HG02870 (cell line): Measurements from ENCODE around the gene PCP2.

Experiments
- ATAC-seq: cut with Tn5 transposase; IDR thresholded peaks from one replicate; pipeline ENCODE4 v1.9.1; 2021; ENCODE audit warnings: mild to moderate bottlenecking, moderate library complexity; ENCODE audit not compliant: unreplicated experiment

The PCP2 gene

DNA sequence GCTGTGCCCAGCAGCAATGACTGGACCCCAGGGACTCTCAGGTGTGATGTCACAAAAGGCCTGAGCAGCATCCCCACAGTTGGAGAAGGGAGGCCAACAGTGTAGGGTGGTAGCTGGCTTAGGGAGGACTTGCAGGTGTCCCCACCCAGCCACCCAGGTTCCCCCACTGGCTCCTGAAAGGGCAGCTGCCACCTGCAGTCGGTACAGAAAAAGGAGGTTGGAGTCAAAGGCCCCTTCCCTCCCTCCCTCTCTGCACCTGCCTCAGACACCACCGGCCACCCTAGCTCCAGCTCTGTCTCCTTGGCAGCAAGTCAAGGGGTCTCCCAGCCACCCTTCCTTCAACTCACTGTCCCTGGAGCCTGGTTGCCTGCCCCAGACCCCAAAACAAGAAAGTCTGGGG lies at the start of gene PCP2:
Gene PCP2, minus strand, starts transcription at position 22 of the 400 bp plus-strand sequence. CDS start 262 bp downstream, outside the sequence.
- ATAC-seq, result no peak

DNA sequence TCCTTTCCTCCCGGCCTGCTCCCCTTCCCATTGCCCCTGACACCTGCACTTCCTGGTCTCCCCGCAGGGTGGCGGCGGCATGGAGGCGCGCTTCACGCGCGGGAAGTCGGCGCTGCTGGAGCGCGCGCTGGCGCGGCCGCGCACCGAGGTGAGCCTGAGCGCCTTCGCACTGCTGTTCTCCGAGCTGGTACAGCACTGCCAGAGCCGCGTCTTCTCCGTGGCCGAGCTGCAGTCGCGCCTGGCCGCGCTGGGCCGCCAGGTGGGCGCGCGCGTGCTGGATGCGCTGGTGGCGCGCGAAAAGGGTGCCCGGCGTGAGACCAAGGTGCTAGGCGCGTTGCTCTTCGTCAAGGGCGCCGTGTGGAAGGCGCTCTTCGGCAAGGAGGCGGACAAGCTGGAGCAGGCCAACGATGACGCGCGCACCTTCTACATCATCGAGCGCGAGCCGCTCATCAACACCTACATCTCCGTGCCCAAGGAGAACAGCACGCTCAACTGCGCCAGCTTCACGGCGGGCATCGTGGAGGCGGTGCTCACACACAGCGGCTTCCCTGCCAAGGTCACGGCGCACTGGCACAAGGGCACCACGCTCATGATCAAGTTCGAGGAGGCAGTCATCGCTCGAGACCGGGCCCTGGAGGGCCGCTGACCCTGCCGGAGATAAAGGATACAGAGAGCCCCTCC lies 48.8 kb upstream of the PCP2 start:
- no peak for ATAC-seq

DNA sequence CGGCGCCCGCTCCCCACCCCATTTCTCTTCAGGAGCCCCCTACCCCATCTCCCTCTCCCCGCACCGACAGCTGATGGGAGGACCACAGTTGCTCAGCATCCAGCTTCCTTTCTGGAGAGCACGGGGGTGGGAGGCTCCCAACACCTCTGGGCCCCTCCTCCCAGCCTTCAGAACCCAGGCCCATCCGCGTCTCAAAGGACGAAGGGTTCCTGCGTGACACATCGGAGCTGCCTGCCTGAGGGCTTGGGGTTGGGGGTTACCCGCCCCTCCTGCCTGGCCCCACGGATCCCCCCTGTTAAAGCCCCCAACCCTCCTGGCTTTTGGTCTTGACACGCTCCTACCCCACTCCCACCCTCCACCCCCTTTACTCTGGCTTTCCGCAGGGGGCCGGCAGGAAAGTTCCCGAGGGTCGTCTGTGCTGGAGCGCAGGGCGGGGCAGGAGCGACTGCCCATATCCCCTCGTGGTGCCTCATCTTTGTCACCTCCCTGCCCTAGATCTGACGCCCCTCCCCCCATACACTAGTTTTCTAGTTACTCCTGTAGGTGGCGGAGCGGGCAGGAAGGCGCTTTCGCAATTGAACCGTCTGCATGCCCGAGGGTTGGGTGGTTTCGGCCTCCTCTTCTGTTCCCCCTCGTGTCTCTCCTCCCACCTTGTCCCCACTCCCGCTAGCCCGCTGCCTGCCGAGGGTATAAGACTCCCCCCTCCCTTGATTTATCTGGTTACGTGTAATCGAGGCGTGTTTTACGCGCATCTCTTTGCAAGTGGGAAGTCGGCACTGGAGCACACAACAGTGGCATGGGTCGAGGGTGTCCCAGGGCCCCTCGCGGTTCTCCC lies 48.0 kb upstream of the PCP2 start:
- ATAC-seq, result no peak

DNA sequence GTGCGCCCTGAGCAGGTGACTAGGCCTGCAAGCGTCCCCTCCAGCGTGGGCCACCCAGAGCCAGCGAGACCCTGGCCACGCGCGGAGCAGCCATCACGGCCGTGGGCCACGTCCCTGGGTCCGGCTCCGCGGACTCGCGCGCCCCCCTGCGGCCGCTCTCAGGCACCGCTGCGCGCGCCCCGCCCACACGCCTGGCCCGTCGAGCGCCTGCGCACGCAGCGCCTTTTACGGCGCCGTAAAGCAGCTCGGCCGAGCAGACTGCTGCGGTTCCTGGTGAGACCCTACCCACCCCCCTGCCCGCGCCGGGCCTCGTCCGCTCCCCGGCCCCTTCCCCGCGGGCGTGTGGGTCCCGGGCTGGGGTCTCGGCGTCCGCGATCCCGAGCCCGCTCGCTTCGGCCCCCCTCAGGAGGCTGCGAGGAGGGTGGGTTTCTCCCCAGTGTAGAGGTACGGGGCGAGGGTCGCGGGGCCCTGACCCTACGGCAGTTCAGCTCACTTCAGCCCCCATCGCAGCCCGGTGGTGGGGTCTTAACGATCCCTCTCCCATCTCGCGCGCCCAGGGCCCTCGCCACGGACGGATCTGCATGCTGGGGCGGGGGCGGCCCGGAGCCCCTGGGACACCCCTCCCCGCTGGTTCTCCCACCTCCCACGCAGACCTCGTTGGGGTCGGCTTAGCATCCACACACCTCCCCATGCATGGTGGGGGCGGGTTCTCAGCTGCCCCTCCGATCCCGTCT lies 47.3 kb upstream of the PCP2 start, which contains the start of gene TRAPPC5:
Gene TRAPPC5, plus strand, starts transcription at position 228 of the 734 bp plus-strand sequence. CDS start 1,421 bp downstream, outside the sequence.
- no peak for ATAC-seq

DNA sequence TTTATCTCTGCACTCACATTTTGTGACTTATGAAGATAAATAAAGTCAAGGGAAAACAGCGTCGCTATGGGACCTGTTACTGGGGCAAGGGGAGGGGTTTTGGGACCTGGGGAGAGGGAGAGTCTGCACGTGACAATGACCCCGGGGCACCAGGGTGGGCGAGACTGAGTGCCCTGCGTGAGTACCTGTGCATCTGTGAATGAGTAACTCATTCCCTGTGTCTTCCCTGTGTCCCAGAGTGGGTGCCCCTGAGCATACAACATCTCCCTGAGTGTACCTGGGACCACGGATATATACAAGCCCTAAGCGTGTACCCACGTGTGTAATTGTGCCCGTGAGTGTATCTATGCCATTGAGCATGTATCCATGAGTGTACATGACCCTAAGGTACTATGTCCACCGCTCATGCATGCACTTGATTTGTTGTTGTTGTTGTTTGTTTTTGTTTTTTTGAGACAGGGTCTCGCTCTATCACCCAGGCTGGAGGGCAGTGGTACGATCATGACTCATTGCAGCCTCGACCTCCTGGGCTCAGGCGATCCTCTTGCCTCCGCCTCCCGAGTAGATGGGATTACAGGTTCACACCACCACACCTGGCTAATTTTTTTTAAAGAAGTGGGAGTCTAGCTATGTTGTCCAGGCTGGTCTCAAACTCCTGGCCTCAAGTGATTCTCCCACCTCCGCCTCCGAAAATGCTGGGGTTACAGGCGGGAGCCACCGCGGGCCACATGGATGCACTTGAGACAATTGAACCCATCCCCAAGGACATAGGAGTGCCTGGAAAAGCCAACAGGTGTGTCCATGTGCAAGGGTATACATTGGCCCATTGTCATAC lies 46.5 kb upstream of the PCP2 start:
- ATAC-seq, result no peak

DNA sequence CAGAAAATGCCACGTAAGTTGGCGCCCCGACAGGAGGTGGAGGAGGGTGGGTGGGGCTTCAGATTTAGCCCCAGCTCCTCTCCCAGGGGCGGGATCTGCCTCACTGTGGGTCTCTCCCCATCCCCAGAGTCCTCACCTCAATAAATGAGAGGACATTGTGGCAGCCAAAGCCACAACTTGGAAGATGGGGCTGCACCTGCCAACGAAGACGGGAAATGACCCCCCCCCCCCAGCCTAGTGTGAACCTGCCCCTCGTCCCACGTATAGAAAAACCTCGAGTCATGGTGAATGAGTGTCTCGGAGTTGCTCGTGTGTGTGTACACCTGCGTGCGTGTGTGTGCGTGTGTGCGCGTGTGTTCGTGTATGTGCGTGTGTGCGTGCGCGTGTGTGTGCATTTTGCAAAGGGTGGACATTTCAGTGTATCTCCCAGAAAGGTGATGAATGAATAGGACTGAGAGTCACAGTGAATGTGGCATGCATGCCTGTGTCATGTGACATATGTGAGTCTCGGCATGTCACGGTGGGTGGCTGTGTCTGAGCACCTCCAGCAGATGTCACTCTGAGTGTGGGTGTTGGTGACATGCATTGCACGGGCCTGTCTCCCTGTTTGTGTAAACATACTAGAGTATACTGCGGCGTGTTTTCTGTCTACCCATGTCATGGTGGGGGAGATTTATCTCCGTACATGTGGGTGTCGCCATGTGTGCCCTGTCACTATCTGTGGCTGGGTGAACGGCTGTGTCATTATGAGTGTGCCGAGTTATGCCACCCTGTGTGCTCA lies 45.6 kb upstream of the PCP2 start:
- ATAC-seq, result peak; percentile 49

DNA sequence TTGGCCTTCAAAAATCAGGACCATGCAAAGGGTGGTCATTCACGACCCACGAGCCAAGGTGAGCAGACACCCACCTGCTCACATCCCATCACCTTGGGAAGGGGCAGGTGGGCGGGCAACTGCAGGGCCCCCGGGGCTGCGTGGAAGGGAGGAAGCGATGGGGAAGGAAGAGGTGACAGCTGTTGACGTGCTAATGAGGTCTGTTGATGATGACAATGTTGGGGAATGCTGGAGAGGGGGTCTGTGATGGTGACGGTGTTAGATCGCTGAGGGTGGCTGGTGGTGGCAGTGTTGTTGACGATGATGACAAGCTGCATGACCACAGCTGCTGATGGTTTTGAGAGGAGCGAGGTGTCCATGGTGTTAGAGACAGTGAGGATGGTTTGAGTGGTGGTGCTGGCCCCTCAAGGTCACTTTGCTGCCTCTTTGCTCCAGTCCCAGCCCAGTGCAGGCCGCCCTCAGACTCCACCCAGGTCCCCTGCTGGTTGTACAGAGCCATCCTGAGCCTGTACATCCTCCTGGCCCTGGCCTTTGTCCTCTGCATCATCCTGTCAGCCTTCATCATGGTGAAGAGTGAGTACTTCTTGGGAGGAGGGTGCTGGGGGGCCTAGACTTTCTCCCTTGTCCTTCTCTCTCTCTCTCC lies 44.3 kb upstream of the PCP2 start:
- no peak for ATAC-seq

DNA sequence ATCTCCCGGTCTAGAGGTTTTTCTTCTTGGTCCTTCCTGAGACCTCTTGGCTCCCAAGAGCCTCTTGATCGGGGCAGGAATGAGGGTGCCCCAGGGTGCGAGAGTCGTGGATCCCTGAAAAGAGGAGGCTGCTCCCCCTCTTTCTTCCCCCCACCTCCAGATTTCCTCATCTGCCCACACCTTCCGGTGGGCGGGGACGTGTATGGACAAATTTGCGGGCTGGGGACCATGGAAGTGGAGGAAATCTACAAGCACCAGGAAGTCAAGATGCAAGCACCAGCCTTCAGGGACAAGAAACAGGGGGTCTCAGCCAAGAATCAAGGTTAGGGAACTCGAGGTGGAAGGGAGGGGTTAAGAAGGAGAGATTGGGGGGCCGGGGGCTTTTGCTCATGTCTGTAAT lies 43.3 kb upstream of the PCP2 start, which contains the start of gene MCEMP1:
Gene MCEMP1, plus strand, starts transcription at position 237 of the 400 bp plus-strand sequence. Its CDS starts 31 bp downstream, at position 268.
- no peak for ATAC-seq

DNA sequence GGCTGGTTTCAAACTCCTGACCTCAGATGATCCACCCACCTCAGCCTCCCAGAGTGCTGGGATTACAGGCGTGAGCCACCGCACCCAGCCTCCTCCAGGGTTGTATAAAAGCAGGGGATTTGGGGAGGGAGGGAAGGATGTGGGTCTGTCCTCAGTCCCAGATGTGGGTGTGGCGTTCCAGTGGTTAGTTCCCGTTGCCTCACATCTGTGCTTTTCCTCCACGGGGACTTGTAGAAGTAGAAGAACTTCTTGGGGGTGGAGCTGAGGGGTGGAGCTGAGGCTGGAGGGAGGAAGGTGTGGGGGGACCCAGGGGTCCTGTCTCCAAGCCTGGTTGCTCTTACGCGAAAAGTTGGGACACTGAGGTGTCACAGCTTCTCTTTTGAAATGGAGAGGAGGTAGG lies 42.9 kb upstream of the PCP2 start:
- no peak for ATAC-seq

DNA sequence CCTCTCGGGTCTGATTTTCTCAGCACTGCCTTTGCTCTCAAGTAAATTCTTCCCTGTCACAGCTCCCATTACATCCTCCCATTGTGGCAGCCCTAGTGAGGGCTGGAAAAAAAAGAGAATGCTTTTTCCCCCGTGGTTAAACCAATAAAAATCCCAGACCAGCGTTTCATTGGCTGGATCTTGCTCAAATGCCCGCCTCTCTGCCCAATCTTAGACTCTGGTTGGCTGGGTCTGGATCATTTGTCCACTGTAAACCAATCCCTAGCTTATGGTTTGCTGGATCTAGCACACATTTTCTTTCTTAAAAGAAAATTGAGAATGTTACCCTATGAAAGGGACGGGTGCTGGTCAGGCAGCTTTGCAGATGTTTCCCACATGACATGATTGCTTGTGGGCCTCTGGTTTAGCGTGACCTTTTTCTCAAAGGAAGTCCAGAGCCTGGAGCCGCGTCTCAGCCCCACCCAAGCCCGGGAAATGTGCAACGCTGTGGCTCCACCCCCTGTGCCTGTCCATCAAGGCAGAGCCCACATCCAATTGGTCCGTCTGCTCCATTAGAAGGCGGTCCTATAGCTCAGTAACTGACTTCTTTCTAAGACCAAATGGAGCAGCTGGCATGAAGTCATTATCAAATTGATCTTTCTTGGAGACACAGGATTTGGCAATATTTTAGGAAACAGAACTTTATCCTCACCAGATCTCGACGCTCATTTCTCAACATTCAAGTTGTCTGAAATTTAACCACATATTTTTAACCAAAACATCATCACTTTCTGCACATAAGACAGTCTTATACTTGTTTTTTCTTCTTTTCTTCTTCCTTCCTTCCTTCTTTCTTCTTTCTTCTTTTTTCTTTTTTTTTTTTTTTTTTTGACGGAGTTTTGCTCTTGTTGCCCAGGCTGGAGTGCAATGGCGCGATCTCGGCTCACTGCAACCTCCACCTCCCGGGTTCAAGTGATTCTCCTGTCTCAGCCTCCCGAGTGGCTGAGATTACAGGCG lies 40.8 kb upstream of the PCP2 start:
- ATAC-seq, result no peak

DNA sequence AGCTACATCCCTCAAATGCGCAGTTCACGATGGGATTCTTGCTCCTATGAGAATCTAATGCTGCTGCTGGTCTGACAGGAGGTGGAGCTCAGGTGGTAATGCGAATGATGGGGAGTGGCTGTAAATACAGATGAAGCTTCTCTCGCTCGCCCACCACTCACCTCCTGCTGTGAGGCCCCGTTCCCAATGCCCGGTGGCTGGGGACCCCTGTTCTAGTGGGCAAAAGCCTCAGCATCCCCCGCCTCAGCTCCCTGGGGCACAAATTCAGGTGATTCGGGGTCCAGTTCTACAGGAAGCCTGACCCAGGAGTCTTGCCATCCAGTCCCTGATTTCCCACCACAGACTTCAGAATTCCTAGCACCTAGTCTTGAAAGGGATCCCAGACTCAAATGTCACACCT lies 39.0 kb upstream of the PCP2 start:
- no peak for ATAC-seq

DNA sequence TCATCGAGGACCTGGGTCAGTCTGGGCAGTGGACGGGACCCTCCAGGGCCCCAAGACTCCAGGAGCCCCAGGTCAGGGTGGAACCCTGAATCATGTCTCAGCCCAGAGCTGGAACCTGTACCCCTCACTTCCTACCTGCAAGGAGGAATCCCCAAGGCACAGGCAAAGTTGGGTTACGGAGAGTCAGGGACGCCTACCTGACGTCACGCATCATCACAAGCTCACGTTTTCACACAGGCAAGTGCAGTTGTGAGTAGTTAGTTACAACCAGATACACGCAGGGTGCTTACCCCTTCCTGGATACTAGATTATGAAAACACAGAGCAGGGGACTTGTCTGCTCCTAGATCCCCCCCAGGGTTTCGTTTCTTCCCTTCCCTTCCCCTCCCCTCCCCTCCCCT lies 37.3 kb upstream of the PCP2 start:
- no peak for ATAC-seq

DNA sequence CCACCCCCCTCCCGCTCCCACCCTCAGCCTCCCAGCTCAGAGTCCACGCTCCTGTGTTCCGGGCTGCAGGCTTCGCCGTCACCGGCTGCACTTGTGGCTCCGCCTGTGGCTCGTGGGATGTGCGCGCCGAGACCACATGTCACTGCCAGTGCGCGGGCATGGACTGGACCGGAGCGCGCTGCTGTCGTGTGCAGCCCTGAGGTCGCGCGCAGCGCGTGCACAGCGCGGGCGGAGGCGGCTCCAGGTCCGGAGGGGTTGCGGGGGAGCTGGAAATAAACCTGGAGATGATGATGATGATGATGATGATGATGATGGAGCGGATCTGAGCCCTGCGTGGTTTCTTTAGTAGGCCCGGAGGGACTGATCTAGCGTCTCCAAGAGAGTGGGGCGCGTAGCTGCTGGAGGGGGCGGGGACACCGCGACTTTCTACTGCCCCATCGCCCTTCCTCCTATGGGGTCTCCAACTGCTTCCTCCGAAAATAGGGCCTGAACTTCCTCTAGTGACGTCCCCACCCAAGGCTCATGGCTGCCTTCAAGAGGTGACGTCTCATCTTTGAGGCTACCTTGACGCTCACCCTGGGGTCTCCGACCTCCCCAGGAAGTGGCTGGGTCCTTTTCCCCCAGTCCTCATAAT lies 36.7 kb upstream of the PCP2 start:
- ATAC-seq, result no peak

DNA sequence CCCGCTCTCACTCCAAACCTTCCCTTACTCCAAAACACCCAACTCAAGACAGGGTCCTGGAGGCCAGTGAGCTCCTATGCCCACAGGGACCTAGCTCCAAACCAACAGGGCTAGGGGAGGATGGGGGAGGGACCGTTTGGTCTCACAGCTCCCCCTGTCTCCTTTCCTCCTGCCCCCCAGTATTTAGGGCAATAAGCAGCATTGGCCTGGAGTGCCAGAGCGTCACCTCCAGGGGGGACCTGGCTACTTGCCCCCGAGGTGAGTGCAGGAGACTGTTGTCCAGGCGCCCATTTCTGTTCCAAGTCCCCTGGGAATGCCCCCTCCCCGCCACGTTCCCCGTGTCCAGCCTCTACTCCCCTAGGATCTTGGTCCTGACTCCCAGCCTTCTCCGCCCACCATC lies 36.1 kb upstream of the PCP2 start:
- no peak for ATAC-seq

DNA sequence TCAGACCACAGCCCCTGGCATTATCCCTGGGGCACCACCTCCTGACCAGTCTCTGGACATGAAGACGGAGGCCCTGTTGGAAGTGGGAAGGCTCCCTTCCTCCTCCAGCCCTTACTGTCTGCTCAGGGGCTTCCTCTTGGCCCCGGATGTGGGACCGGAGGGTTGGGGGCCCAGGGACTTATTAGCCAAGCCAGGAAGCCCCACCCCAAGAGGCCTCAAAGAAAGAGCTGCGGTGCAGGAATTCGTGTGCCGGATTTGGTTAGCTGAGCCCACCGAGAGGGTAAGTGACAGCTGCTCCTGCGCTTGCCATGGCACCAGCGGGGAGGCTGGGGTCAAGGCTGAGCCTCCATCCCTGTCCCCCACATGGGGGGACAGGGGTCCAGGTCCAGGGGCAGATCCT lies 35.3 kb upstream of the PCP2 start, which contains the start of gene RETN:
Gene RETN, plus strand, starts transcription at position 208 of the 400 bp plus-strand sequence. CDS start 278 bp downstream, outside the sequence.
- no peak for ATAC-seq

DNA sequence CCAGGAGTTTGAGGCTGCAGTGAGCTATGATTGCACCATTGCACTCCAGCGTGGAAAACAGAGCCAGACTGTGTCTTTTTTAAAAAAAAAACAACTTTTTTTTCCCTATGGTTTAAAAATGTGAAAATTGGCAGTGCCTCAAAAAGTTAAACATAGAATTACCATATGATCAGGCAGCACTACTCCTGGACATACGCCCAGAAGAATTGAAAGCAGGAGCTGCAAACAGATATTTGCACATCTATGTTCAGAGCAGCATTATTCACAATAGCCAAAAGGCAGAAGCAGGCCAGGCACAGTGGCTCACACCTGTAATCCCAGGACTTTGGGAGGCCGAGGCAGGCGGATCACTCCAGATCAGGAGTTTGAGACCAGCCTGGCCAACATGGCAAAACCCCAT lies 31.6 kb upstream of the PCP2 start:
- no peak for ATAC-seq

DNA sequence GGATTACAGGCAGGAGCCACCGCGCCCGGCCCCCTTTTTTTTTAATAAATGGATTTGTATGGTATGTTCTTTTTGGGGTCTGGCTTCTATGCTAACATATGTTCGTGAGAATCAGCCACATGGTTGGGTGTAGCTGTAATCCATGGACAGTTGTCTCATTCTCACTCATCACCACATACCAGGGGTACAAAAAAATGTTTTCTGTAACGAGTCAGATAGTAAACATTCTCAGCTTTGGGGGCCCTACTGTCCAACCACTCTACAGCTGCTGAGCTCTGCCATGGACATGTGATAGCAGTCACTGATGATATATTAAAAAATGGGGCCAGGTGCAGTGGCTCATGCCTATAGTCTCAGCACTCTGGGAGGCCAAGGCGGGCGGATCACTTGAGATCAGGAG lies 30.2 kb upstream of the PCP2 start:
- no peak for ATAC-seq
